Measurements from ENCODE around the gene PVR.
"Not testable (repeated sequence)": the region's sequence is repeated elsewhere in the genome, so short reads cannot be mapped to it uniquely, and the experiment has no call there.

PVR gene

DNA sequence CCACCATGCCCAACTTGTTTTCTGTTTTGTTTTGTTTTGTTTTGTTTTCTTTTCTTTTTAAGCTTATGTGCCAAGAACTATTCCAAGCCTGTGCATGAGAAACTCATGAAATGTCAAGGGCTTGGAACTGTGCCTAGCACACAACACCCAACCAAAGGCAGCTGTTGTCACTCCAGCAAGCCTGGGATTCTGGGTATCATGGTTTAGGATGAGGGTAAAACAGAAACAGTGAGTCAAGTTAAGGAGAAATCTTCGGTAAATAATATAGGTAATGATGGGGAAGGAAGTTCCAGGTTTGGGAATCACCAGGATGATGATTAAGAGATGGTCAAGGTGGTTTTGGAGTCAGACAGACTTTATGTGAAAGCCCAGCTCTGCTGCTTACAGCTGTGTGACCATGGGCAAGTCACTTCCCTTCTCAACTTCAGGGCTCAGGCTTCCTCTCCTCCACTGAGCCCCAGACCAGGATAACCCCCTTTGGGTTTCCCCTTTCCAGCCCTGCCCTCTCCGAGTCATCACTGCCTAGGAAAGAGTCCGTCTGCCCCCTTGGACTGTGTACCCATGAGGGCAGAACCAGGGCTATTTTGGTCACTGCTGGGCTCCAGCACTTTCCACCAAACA is 5.0 kb downstream of the PVR start:
- peak; percentile 33 for DNase-seq

DNA sequence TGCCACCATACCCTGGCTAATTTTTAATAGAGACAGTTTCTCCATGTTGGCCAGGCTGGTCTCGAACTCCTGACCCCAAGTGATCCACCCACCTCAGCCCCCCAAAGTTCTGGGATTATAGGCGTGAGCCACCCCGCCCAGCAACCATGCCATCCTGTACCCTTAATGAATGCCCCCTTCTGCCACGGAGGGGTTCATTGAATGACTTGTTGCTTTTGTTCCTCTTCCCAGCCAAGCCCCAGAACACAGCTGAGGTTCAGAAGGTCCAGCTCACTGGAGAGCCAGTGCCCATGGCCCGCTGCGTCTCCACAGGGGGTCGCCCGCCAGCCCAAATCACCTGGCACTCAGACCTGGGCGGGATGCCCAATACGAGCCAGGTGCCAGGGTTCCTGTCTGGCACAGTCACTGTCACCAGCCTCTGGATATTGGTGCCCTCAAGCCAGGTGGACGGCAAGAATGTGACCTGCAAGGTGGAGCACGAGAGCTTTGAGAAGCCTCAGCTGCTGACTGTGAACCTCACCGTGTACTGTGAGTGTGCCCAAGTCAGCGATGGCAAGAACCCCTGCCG is 6.0 kb downstream of the PVR start:
- no peak for DNase-seq

DNA sequence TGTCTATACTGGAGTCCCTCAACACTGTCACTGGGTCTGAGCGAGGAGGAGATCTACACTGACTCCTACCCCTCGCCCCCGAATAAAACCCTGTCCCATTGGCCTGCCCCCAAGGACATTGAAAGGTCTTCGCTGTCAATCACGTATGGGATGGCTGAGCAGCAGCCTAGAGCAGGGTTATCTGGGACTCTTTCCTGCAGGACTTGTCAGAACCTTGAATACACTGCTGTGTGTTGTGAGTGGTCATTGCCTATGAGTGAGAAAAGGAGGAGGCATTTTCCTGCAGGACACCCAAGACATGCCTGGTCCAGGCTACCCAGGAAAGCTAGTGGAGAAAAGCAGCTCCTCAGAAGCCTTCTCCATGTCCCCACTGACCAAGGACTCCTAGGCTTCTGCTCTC is 9.6 kb downstream of the PVR start:
- no peak for DNase-seq

DNA sequence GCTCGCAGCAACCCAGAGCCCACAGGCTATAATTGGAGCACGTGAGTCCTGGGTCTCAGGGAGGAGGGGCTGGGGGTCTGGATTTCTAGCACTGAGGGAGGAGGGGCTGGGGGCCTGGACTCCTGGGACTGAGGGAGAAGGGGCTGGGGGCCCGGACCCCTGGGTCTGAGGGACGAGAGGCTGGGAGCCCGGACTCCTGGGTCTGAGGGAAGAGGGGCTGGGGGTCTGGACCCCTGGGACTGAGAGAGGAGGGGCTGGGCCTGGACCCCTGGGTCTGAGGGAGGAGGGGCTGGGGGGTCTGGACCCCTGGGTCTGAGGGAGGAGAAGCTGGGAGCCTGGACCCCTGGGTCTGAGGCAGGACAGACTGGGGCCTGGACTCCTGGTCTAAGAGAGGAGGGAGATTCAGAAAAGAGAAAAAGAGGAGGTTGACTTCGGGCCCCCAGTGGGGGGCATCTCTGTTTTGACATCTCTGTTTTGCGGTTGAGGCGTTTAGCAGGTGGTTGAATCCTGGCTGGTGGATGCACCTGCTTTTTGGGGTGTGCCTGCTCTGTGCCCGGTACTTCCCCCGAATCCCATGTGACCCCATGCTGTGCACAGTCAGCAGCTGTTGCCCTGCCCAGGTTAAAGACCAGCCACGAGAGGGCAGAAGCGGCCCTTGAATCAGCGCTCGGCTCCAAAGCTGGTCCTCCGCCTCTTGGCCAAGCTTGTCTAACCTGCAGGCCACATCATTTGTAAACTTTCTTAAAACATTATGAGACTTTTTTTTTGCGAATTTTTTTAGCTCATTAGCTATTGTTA is 10.5 kb downstream of the PVR start:
- DNase-seq: peak; percentile 14

DNA sequence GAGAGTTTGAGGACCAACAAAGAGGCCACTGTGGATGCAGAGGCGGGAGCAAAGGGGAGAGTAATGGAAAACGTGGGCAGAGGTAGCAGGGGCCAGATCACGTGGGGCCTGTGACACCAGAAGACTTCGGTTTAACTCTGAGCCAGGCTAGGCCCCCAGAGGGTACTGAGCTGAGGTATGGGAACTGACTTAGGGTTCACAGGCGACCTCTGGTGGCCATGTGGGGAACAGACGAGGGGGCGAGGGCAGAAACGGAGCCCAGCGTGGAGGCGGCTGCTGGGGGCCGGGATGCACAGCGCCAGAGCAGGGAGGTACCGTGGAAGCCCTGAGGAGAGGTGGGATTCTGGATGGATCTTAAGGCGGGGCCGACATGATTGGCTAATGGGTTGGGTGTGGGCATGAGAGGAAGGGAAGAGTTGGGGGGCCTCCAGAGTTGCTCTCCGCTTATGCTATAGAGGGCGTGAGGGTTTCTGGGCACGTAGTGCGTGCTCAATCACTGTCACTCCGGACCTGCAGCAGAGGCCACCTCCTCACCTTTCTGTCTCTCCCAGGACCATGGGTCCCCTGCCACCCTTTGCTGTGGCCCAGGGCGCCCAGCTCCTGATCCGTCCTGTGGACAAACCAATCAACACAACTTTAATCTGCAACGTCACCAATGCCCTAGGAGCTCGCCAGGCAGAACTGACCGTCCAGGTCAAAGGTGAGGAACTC is 13.7 kb downstream of the PVR start:
- DNase-seq: no peak

DNA sequence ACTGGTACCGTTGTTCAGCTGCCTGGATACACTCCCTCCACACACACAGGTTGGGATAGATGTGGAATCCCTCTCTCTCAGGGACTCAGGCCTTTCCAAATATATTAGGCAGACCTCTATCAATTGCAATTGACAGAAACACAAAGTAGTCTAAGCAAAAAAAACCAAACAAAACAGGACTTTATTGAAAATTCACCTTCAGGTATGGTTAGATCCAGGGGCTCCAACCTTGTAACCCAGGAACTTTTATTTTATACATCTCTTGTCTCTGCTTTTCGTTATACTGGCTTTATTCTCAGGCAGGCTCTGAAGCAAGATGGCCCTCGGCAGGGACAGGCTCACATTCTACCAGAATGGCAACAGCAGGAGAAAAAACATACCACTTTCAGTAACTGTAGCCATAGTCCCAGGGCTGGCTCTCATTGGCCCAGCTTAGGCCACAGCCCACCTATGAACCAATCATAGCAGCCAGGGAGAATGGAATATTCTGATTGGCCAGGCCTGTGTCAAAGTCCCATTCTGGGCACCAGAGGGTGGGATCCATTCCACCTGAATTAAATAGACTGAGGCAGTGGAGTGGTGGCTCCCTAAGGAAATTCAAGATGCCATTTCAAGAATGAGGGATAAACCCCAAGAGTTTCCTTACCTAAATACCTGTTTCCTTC is 14.5 kb downstream of the PVR start:
- no peak for DNase-seq

DNA sequence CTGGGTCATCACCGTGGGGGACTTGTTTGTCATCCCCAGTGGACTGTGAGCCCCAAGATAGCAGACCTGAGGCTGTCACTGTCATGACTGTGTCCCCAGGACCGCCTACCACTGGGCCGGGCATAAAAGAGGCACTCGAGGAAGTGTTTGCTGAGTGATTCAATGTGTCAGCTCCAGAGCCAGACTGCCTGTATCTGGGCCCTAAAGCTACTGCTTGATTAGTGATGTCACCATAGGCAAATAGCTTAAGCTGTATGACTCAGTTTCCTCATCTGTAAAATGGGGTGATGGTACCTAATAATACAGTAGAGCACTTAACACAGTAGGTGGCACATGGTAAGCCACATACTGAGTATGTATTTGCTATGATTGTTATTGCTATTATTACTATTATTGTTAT is 16.4 kb downstream of the PVR start:
- no peak for DNase-seq

DNA sequence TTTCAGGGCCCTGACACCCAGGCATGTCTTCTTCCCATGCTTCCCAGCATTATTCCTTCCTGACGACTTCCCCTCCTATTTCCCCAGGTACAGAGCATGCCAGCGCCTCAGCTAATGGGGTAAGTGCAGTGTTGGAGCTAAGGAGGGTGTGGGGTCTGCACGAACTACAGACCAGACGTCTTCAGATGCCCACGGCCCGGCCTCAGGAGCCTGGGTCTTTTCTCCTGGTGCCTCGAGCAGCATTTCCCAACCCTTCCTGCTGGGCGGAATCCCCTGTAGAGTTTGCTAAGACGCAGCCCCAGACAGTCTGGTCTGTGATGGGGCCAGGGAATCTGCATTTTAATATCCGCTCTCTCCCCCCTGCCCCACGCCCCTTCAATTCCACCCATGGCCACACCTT is 17.5 kb downstream of the PVR start:
- DNase-seq: no peak

DNA sequence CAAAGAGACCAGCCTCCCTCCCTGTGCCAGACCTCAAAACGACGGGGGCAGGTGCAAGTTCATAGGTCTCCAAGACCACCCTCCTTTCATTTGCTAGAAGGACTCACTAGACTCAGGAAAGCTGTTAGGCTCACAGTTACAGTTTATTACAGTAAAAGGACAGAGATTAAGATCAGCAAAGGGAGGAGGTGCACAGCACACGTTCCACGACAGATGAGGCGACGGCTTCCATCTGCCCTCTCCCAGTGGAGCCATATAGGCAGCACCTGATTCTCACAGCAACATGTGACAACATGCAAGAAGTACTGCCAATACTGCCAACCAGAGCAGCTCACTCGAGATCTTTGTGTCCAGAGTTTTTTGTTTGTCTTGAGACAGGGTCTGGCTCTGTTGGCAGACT is 18.2 kb downstream of the PVR start:
- no peak for DNase-seq

DNA sequence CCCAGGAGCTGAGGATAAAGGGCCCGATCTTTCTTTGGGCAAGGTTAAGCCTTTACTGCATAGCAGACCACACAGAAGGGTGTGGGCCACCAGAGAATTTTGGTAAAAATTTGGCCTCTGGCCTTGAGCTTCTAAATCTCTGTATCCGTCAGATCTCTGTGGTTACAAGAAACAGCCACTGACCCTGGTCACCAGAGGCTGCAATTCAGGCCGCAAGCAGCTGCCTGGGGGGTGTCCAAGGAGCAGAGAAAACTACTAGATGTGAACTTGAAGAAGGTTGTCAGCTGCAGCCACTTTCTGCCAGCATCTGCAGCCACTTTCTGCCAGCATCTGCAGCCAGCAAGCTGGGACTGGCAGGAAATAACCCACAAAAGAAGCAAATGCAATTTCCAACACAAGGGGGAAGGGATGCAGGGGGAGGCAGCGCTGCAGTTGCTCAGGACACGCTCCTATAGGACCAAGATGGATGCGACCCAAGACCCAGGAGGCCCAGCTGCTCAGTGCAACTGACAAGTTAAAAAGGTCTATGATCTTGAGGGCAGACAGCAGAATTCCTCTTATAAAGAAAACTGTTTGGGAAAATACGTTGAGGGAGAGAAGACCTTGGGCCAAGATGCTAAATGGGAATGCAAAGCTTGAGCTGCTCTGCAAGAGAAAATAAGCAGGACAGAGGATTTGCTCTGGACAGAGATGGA is 19.1 kb downstream of the PVR start:
- no peak for DNase-seq

DNA sequence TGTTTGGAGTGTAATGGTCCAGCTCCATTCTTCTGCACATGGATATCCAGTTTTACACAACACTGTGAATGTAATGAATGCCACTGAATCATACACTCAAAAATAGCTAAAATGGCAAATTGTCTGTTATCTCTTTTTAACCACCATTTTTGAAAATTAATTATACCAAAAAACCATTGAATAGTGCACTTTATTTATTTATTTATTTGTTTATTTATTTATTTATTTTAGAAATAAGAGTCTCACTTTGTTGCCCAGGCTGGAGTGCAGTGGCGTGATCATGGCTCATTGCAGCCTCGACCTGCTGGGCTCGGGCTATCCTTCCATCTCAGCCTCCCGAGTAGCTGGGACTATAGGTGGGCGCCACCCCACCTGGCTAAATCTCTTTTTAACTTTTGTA is 20.3 kb downstream of the PVR start:
- DNase-seq: no peak

DNA sequence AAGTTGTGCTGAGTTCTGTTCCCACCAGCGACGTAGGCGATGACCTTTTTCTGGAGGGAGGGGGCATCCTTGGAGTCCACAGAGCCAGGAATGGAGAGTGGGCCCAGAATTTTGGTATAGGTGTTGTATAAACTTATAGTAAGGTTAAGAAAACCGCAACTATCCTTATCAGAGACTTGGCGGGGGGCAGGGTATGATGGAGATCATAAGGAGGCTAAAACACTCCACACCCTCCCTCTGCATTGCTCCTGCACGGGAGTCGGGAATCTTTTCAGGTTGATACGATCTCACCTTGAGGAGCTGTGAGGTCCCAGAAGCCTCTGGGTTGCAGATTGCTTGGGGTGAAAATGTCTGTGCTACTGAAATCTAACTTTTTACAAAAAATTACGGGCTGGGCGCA is 21.3 kb downstream of the PVR start:
- DNase-seq: no peak

DNA sequence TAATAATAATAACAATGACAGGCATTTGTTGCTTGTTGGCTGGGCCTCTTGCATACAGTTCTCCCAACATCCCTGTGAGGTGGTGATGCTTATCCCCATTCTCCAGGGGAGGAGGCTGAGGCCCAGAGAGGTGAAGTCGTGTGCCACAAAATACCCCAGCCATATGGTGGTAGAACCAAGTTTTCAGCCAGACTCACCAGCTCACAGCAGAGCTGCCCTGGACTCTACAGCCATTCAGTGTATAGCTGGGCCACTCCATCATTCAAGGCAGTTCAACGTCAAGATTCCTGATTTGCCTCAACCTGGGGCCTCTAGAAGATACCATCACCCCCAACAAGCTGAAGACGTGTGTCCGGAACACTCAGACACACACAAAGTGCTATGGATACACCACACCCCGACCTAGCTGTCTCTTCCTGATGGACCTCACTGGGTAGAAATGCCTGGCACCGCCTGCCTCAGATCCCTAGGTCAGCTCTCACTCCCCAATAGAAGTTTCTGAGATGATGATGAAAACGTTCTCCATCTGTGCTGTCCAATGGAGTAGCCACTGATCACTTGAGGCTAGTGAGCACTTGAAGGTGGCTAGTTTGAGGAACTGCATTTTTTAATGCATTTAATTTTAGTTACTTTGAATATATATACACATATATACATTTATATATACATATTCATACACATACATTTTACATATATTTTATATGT is 23.3 kb downstream of the PVR start:
- no peak for DNase-seq

DNA sequence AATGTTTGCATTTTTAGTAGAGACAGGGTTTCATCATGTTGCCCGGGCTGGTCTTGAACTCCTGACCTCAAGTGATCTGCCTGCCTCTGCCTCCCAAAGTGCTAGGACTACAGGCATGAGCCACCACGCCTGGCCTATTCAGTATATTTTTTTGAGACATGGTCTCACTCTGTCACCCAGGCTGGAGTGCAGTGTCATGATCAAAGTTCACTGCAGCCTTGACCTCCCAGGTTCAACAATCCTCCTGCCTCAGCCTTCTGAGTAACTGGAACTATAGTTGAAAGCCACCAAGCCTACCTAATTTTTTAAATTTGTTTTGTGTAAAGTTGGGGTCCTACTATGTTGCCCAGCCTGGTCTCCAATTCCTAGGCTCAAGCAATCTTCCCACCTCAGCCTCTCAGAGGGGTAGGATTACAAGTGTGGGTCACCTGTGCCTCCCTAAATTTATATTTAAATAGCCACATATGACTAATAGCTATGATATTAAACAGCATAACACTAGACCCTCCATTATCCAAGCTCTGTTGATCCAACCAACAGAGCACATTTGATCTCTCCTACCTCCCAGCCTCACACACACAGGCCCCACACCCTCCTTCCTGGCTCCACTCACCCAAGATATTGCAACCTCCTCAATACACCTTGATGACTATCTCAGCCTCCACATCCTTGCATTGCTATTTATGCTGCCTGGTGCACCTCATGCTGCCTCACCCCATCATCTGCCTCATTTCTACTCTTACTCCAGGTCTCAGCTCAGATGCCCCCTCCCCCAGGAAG is 25.5 kb downstream of the PVR start:
- no peak for DNase-seq

DNA sequence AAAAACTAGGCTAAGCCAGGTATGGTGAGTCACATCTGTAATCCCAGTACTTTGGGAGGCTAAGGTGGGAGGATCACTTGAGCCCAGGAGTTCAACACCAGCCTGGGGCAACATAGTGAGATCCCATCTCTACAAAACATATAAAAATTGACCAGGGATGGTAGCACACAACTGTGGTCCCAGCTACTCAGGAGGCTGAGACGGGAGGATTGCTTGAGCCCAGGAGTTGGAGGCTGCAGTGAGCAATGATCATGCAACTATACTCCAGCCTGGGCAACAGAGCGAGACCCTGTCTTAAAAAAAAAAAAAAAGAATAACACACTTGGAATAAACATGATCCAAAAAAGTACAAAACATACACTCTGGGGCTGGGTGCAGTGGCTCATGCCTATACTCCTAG is 26.3 kb downstream of the PVR start:
- DNase-seq: not testable (repeated sequence)

DNA sequence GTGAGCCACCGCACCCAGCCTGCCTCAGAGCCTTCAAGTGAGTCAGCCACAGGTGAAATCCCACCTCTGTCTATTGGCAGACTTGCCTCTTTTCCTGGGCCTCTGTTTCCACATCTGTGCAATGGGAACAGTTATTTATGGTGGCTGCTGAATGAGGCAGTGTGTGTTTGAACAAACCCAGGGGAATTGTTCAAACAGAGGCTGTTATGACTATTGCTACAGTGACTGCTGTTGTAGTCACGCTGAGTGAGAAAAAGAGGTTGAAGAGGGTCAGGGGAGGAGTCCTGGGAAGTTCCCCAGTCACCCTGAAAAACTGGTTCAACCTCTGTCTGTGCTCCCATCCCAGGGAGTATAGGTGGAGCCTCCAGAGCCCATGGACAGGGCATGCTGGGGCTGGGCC is 27.7 kb downstream of the PVR start, which contains the start of gene CEACAM19:
Gene CEACAM19 (plus strand): TSS at position 83 of the 400 bp plus-strand sequence. CDS start 450 bp downstream, outside the sequence.
- DNase-seq: no peak

DNA sequence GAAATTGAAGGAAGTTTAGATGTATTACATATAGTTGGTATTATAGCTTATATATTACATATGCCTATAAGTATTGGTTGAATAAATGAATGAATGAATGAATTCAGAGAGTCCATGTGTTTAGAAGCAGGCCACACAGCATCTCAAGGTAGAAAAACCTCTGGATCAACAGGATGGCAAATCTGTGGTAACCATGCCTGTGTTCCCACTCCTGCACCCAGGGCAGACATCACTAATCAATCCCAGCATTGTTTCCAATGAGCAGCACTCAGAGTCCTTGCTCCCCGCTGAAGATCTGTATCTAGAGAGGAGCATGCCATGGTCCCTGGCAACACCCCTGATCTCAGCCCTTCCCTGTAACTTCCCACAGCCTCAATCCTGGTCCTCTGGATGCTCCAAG is 28.5 kb downstream of the PVR start:
- DNase-seq: no peak

DNA sequence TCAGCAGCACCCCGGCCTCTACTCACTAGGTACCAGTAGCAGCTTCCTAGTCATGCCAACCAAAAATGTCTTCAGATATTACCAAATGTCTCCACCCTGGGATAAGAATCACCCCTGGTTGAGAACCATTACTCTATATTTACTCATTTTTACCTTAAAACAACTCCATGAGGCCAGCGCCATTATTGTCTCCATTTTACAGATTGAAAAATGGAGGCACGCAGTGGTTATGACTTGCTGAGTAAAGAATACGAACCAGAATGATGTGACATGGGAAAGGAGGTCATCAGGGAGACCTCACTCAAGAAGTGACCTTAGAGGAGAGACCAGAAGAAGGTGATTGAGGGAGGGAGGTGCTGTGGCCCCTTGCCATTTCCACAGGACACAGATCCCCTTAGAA is 29.8 kb downstream of the PVR start:
- DNase-seq: no peak

DNA sequence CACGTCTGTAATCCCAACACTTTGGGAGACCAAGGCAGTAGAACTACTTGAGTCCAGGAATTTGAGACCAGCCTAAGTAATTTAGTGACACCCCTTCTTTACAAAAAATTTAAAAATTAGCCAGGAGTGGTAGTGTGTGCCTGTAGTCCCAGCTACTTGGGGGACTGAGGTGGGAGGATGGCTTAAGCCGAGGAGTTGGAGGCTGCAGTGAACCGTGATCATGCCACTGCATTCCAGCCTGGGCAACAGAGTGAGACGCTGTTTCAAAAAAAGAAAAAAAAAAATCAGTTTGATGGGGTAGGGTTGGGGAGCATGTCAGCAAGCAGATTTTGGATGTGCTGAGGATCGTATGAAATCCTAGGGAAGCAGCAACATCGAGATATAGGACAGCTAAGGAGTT is 31.8 kb downstream of the PVR start:
- DNase-seq: peak; percentile 37

DNA sequence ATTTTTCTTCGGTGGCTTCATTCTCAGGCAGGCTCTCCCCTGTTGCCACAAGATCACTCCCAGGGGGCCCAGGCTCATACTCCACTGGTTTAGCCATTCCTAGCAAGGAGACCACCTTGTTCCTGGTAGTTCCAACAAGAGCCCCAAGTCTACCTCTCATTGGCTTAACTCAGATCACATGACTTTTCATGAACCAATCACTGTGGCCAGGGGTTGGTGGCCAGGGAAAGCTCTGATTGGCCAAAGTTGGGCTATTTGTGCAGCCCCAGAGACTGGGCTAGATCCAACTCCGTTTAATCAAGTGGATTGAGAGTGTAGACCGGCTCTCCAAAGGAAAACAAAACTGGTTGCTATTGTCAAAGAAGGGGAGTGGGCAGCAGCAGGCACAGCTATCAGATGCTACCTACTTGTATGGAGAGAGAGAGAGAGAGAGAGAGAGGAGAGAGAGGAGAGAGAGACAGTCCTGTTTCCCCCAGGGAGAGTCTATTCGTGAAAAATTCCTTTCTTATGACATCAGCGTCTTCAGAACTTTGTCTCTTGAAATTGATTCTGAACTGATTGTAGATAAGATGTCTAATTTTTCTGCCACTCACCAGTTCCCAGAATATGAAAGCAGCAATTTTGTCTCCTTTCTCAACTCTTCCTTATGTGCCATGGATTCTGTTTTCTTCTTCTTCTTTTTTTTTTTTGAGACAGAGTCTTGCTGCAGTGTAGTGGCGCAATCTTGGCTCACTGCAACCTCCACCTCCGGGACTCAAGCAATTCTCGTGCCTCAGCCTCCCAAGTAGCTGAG is 33.5 kb downstream of the PVR start:
- peak; percentile 46 for DNase-seq

Measured in kidney glomerular epithelial cell (primary cell).